Loucy (cell line): ENCODE data around the gene RUNX1.

Experiments used
- H2AFZ ChIP-seq: fragments of 200-600 bp; sonication (generic); 2 replicates; pipeline ENCODE4 v1.6.0; 2016; ENCODE audit warnings: antibody characterized with exemption, mild to moderate bottlenecking, low read length, moderate library complexity
- H3F3A ChIP-seq: fragments of 200-600 bp; 2 replicates; pipeline ENCODE4 v1.6.0; 2016; ENCODE audit warnings: antibody characterized with exemption, low read depth, mild to moderate bottlenecking
- H3K27me3 ChIP-seq: fragments of 200-600 bp; sonication (generic); 2 replicates; pipeline ENCODE4 v1.6.1; 2014; ENCODE audit warnings: low read length, mild to moderate bottlenecking; ENCODE audit not compliant: insufficient read depth, poor library complexity, severe bottlenecking
- H3K36me3 ChIP-seq: fragments of 200-600 bp; sonication (generic); 2 replicates; pipeline ENCODE4 v1.6.1; 2016; ENCODE audit warnings: low read length; ENCODE audit not compliant: insufficient read depth
- H3K4me1 ChIP-seq: fragments of 200-600 bp; sonication (generic); 2 replicates; pipeline ENCODE4 v1.5.1; 2014; ENCODE audit warnings: low read length, mild to moderate bottlenecking; ENCODE audit not compliant: insufficient read depth, poor library complexity, severe bottlenecking
- H3K4me2 ChIP-seq: fragments of 200-600 bp; sonication (generic); 2 replicates; pipeline ENCODE4 v1.6.0; 2014; ENCODE audit warnings: antibody characterized with exemption, low read length, low read depth, mild to moderate bottlenecking; ENCODE audit not compliant: poor library complexity, severe bottlenecking
- H3K4me3 ChIP-seq: fragments of 200-600 bp; sonication (generic); 2 replicates; pipeline ENCODE4 v1.5.1; 2014; ENCODE audit warnings: low read length, mild to moderate bottlenecking, mixed read lengths; ENCODE audit not compliant: poor library complexity, severe bottlenecking
- H3K79me2 ChIP-seq: fragments of 200-600 bp; sonication (generic); 2 replicates; pipeline ENCODE4 v1.6.1; 2014; ENCODE audit warnings: low read length; ENCODE audit not compliant: insufficient read depth
- H3K9ac ChIP-seq: fragments of 200-600 bp; sonication (generic); 2 replicates; pipeline ENCODE4 v1.6.0; 2014; ENCODE audit warnings: mild to moderate bottlenecking, low read depth, low read length, moderate library complexity; ENCODE audit not compliant: poor library complexity, severe bottlenecking
- H3K9me2 ChIP-seq: fragments of 200-600 bp; sonication (generic); replicated peaks from 2 replicates; pipeline ENCODE4 v1.6.1; 2016; ENCODE audit warnings: low read depth, low read length, mixed read lengths
- H3K9me3 ChIP-seq: fragments of 200-600 bp; sonication (generic); 2 replicates; pipeline ENCODE4 v1.6.1; 2014; ENCODE audit warnings: mild to moderate bottlenecking, antibody characterized with exemption, low read length, low read depth; ENCODE audit not compliant: insufficient read depth
- H4K20me1 ChIP-seq: fragments of 200-600 bp; sonication (generic); 2 replicates; pipeline ENCODE4 v1.6.0; 2014; ENCODE audit warnings: antibody characterized with exemption, low read length, mild to moderate bottlenecking; ENCODE audit not compliant: insufficient read depth, poor library complexity, severe bottlenecking
- CTCF ChIP-seq: fragments of 200-600 bp; sonication (generic); conservative IDR thresholded peaks from 2 replicates; pipeline ENCODE4 v1.5.1; 2014; ENCODE audit warnings: mild to moderate bottlenecking, antibody characterized with exemption, low read length
- EZH2phosphoT487 ChIP-seq: fragments of 200-600 bp; IDR thresholded peaks from 2 replicates; pipeline ENCODE4 v1.6.1; 2018; ENCODE audit warnings: antibody characterized with exemption, mild to moderate bottlenecking, moderate library complexity, borderline replicate concordance

RUNX1 gene

GRCh38 chr21:34768326-34768725 lies 280.8 kb downstream of the RUNX1 start:
- Histone ChIP-seq H3K36me3 (no peaks in the 10 kb centered on the region), H3K79me2 (no peaks in the 10 kb centered on the region), H3K9ac (no peak overlapping the region), H3K27me3 (no peaks in the 10 kb centered on the region), H3K9me2 (no peaks in the 10 kb centered on the region), H3K9me3 (peaks cover 4% of the 10 kb centered on the region; the same call in 1 of the 2 replicates), H3K4me3 (no peak overlapping the region), H3F3A (no peaks in the 10 kb centered on the region), H4K20me1 (no peaks in the 10 kb centered on the region), H2AFZ (no peak overlapping the region), H3K4me2 (no peak overlapping the region), H3K4me1 (no peaks in the 10 kb centered on the region)
- TF ChIP-seq EZH2phosphoT487 (no peak), CTCF (no peak)

GRCh38 chr21:34766862-34767261 lies 282.2 kb downstream of the RUNX1 start:
- no peaks in the 10 kb centered on the region for H3K36me3 ChIP-seq
- H3K4me1 ChIP-seq, result no peaks in the 10 kb centered on the region
- no peaks in the 10 kb centered on the region for H3K27me3 ChIP-seq
- no peaks in the 10 kb centered on the region for H3K9me2 ChIP-seq
- no peak overlapping the region for H3K4me3 ChIP-seq
- H3K9ac ChIP-seq, result no peak overlapping the region
- no peaks in the 10 kb centered on the region for H3F3A ChIP-seq
- H3K9me3 ChIP-seq, result peaks cover 4% of the 10 kb centered on the region; the same call in 1 of the 2 replicates
- no peaks in the 10 kb centered on the region for H3K79me2 ChIP-seq
- TF ChIP-seq EZH2phosphoT487 (no peak), CTCF (no peak)
- H3K4me2 ChIP-seq, result no peak overlapping the region
- no peaks in the 10 kb centered on the region for H4K20me1 ChIP-seq
- no peak overlapping the region for H2AFZ ChIP-seq

- no peak overlapping the region for H3K4me2 ChIP-seq
- TF ChIP-seq EZH2phosphoT487 (no peak), CTCF (no peak)
- no peaks in the 10 kb centered on the region for H3K36me3 ChIP-seq
- H3K27me3 ChIP-seq, result no peaks in the 10 kb centered on the region
- no peak overlapping the region for H3K4me3 ChIP-seq
- no peaks in the 10 kb centered on the region for H4K20me1 ChIP-seq
- H3K9me3 ChIP-seq, result peaks cover 4% of the 10 kb centered on the region; the same call in 1 of the 2 replicates
- H3K9ac ChIP-seq, result no peak overlapping the region
- no peak overlapping the region for H2AFZ ChIP-seq
- no peaks in the 10 kb centered on the region for H3F3A ChIP-seq
- no peaks in the 10 kb centered on the region for H3K9me2 ChIP-seq
- H3K4me1 ChIP-seq, result no peaks in the 10 kb centered on the region
- no peaks in the 10 kb centered on the region for H3K79me2 ChIP-seq
These were observed 283.5 kb downstream of the RUNX1 start for GRCh38 chr21:34765619-34766018.
